Measurements from ENCODE around the gene EFNA5.

Gene EFNA5

GRCh38 chr5:107414802-107415201 is 255.9 kb downstream of the EFNA5 start:
- no peak for FAIRE-seq

GRCh38 chr5:107413754-107414153 is 257.0 kb downstream of the EFNA5 start:
- FAIRE-seq, result peak; percentile 11
- no peak for DNase-seq (ENCODE audit: insufficient read length, low spot score)

More at GRCh38 chr5:107414802-107415201, 255.9 kb downstream of the EFNA5 start:
- DNase-seq (ENCODE audit: insufficient read length, low spot score), result no peak

GRCh38 chr5:107408564-107408963 is 262.2 kb downstream of the EFNA5 start:
- DNase-seq (ENCODE audit: insufficient read length, low spot score) (no peak), FAIRE-seq (peak; percentile 68)

GRCh38 chr5:107407713-107408298 is 262.9 kb downstream of the EFNA5 start:
- DNase-seq (ENCODE audit: insufficient read length, low spot score), result no peak
- no peak for FAIRE-seq

DNA sequence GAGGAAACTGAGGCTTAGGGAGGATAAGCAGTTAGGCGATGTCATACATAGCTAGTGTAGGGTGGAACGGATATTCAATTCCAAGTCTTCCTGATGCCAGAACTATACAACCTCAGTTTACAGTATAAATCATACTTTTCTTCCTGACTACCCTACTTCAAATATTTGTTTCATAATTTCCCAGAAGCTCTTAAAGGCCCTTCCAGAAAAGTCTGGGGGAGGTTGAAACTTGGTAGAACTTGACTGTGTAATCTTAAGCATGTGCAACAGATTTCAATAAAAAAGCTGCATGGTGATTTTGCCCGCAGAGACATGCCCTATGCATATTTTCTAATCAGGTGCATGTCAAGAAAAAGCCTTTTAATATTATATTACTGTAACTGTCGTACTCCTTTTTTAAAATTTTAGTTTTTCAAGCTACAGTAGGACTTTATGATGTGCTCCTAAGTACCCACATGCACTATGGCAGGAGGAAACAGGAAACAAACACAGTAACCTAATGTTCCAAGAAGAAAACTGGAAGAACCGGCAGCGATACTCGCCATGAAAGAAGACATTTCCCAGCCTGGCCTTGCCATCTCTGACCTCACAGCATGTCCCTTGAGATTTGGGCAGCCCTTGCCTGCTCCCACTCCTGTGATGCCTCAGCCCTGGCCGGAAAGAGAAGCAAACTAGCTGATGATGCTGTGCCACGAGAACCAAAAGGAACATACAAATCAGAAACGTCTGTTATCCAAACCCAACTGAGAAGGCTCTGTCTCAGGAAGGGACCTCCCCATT is 266.0 kb downstream of the EFNA5 start:
- DNase-seq (ENCODE audit: insufficient read length, low spot score) (no peak), FAIRE-seq (no peak)

- DNase-seq (ENCODE audit: insufficient read length, low spot score) (no peak), FAIRE-seq (no peak)
These were observed 267.3 kb downstream of the EFNA5 start for GRCh38 chr5:107403228-107403953.

- FAIRE-seq (no peak), DNase-seq (ENCODE audit: insufficient read length, low spot score) (no peak)
These were observed 268.1 kb downstream of the EFNA5 start for GRCh38 chr5:107402434-107403227.

GRCh38 chr5:107401470-107402122 is 269.1 kb downstream of the EFNA5 start:
- no peak for DNase-seq (ENCODE audit: insufficient read length, low spot score)
- no peak for FAIRE-seq

GRCh38 chr5:107400328-107400727 is 270.4 kb downstream of the EFNA5 start:
- FAIRE-seq, result no peak

GRCh38 chr5:107398703-107399102 is 272.0 kb downstream of the EFNA5 start:
- DNase-seq (ENCODE audit: insufficient read length, low spot score), result no peak
- FAIRE-seq, result no peak

More at GRCh38 chr5:107400328-107400727, 270.4 kb downstream of the EFNA5 start:
- DNase-seq (ENCODE audit: insufficient read length, low spot score), result no peak

DNA sequence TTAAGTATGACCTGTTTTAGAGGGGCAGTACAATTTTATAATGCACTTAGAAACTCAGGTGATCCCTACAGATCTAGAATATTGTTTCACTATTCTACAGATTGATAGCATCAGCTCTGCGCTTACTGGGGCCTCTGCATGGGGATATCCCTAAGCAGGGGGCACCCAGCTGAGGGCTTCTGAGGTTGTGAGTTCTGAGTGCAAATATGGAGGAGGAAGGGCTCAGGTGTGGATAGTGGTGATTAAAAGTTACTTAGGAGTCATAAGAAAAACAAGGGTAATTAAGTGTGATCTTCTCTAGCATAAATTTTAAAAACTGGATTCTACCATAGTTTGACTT is 274.4 kb downstream of the EFNA5 start:
- DNase-seq (ENCODE audit: insufficient read length, low spot score) (no peak), FAIRE-seq (peak; percentile 60)

DNA sequence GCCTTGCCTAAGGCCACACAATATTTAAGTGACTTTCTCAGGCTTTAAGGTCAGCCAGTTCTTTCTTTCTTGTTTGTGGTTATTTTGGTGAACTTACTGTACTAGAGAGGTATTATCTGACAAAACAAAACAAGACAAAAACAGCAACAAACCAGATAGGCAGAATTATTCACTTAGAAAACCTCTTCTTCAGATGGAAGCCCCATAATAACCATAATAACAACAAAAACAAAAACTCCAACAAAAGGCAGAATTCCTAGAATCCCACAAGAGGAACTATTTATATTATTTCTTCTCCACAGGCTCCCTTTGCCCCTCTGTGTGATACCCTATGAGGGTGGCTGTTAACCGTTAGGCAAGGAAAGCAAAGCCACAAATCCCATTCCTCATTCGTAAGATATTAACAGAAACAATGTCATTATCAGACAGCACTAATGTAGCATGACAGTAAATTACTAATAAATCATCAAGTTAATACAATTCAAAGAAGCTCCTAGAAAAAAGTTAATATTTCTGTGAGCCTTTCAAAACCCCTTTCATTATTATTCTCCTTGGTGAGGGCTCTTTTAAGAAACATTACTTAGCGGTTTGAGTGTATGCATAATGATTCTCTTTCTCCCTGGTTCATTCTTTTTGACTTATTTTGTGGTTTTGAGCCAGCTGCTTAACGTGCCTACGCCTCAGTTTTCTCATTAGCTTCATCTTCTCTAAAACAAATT is 274.9 kb downstream of the EFNA5 start:
- peak; percentile 54 for FAIRE-seq
- no peak for DNase-seq (ENCODE audit: insufficient read length, low spot score)

GRCh38 chr5:107393851-107394250 is 276.9 kb downstream of the EFNA5 start:
- no peak for DNase-seq (ENCODE audit: insufficient read length, low spot score)
- FAIRE-seq, result no peak

GRCh38 chr5:107391787-107392186 is 278.9 kb downstream of the EFNA5 start:
- peak; percentile 58 for FAIRE-seq
- DNase-seq (ENCODE audit: insufficient read length, low spot score), result no peak

DNA sequence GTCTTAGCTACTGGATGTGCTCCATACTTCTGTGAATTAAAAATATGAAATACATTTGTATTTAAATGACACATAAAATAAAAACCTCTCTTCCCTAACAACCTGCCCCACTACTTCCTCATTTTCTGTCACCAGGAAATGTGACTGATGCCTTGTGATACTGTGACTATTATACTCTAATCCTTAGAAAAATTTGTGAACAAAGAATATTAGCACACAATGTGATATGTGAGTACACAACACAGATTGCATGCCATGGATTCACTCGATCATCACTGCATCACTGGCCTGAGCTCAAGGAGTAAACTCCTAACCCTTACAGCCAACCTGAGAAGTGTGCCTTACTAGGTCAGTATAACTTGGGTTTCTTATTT is 281.0 kb downstream of the EFNA5 start:
- FAIRE-seq, result peak; percentile 72
- DNase-seq (ENCODE audit: insufficient read length, low spot score), result no peak

- DNase-seq (ENCODE audit: insufficient read length, low spot score) (no peak), FAIRE-seq (peak; percentile 98)
These were observed 281.5 kb downstream of the EFNA5 start for GRCh38 chr5:107389130-107389774.

DNA sequence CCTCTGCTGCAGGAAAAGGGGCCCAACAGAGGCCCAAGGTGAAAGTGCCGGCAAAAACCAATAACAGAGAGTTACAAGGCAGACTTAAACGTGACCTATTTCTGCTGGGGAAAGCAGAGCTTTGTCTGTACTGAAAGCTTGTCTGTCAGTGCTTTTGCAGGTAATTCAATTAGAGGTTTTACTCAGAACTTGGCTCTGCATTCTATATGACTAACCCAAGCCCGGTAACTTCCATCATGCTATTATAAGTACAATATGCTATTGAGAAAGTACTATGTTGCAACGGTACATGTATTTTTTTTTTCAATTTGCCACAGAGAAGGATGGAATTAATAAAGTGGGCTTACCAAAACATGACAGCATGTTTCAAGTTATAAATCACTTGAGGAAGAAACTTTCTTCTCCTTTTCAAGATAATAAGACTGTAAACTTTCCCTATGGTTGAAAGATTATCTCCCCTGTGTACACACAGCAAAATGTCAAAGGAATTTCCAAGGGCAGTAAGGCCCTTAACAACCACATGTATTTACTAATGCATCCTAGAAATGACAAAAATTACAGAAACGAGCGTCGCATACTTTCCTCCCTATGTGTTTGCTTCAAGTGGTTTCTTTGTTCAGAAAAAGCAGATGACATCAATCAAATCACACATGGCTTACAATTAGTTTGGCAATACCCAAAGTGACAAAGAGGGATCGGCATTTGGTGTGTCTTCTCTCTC is 282.4 kb downstream of the EFNA5 start:
- FAIRE-seq, result peak; percentile 79
- DNase-seq (ENCODE audit: insufficient read length, low spot score), result no peak

- DNase-seq (ENCODE audit: insufficient read length, low spot score), result no peak
These were observed 283.1 kb downstream of the EFNA5 start for GRCh38 chr5:107387526-107388140.

More at GRCh38 chr5:107387526-107388140, 283.1 kb downstream of the EFNA5 start:
- no peak for FAIRE-seq

Measured in GM19239 (cell line).